HAP-1 (cell line): ENCODE measurements around the gene KLK10.
"Not testable (repeated sequence)": the region's sequence is repeated elsewhere in the genome, so short reads cannot be mapped to it uniquely, and the experiment has no call there.

Source experiments
- DNase-seq, 2 experiments: peaks; one replicate each; pipeline ENCODE4 v3.0.0-alpha.2; 2016 to 2020; ENCODE audit warnings: low spot score in 2 of 2
- H3K27me3 ChIP-seq: fragments of 250-450 bp; sonication (Bioruptor Pico); 2 replicates; pipeline ENCODE4 v1.5.1; 2020; ENCODE audit warnings: low read depth, mild to moderate bottlenecking, moderate library complexity
- H3K36me3 ChIP-seq: fragments of 250-450 bp; sonication (Bioruptor Pico); replicated peaks from 2 replicates; pipeline ENCODE4 v1.5.1; 2020; ENCODE audit warnings: mild to moderate bottlenecking
- H3K4me1 ChIP-seq: fragments of 250-450 bp; sonication (Bioruptor Pico); 2 replicates; pipeline ENCODE4 v1.5.1; 2020; ENCODE audit warnings: mild to moderate bottlenecking
- H3K4me3 ChIP-seq: fragments of 250-450 bp; sonication (Bioruptor Pico); 2 replicates; pipeline ENCODE4 v1.5.1; 2020; ENCODE audit warnings: mild to moderate bottlenecking, moderate library complexity
- H3K9me3 ChIP-seq: fragments of 250-450 bp; sonication (Bioruptor Pico); 2 replicates; pipeline ENCODE4 v1.5.1; 2020; ENCODE audit warnings: mild to moderate bottlenecking, moderate library complexity
- in situ Hi-C: fragments of 300-500 bp; cut with MboI; formaldehyde crosslinking; loops from 3 replicates; pipeline ENCODE4 v1.14.3; 2020; ENCODE audit warnings: low sequenced_read_pairs, inconsistent platforms, mixed read lengths

Gene KLK10

GRCh38 chr19:51002542-51003311, 16.8 kb downstream of the KLK10 start:
- H3K4me3 ChIP-seq: no peak overlapping the region
- H3K4me1 ChIP-seq: no peaks in the 10 kb centered on the region
- in situ Hi-C loops: no loop called here
- H3K9me3 ChIP-seq: no peaks in the 10 kb centered on the region
- DNase-seq: peak in 1 of 2 experiments; percentile 59
- no peaks in the 10 kb centered on the region for H3K36me3 ChIP-seq
- H3K27me3 ChIP-seq: peaks cover 4% of the 10 kb centered on the region; the same call in 1 of the 2 replicates

GRCh38 chr19:51002089-51002532, 17.4 kb downstream of the KLK10 start:
- in situ Hi-C loops: no loop called here
- Histone ChIP-seq H3K4me3 (no peak overlapping the region), H3K36me3 (no peaks in the 10 kb centered on the region), H3K27me3 (peaks cover 4% of the 10 kb centered on the region; the same call in 1 of the 2 replicates), H3K4me1 (no peaks in the 10 kb centered on the region), H3K9me3 (no peaks in the 10 kb centered on the region)
- DNase-seq: no peak

DNA sequence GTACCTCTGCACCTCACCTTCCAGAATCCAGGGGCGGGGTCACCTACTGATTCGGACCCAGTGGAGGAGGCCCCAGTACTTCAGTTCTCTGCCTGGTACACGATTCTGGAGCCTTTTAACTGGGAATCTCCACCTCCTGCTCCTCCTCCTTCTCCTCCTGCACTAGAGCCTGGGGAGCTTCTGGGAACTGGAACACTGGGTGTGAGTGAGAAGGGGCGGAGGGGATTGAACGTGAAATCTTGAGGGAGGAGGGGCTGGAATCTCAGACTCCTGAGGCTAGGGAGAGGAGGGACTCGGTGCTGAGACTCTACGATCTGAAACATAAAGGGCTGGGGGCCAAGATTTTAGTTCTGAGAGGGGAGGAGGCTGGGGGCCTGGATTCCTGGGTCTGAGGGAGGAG, 18.0 kb downstream of the KLK10 start, which contains the start of gene KLK8:
KLK8 (minus strand) TSS at position 90 of the 400 bp plus-strand sequence. CDS start 437 bp downstream, outside the sequence.
- no peak within 1 kb of the TSS for H3K4me3 ChIP-seq

GRCh38 chr19:51000981-51001380, 18.5 kb downstream of the KLK10 start:
- no peaks in the 10 kb centered on the region for H3K9me3 ChIP-seq
- H3K27me3 ChIP-seq: no peaks in the 10 kb centered on the region; the same call in 1 of the 2 replicates
- in situ Hi-C loops: no loop called here
- H3K4me3 ChIP-seq: no peak overlapping the region
- H3K36me3 ChIP-seq: no peaks in the 10 kb centered on the region
- no peaks in the 10 kb centered on the region for H3K4me1 ChIP-seq
- no peak for DNase-seq

More for the DNA sequence above, 18.0 kb downstream of the KLK10 start, which contains the start of gene KLK8:
- DNase-seq: no peak
- H3K4me1 ChIP-seq: no peaks in the 10 kb centered on the region
- H3K27me3 ChIP-seq: peaks cover 3% of the 10 kb centered on the region; the same call in 1 of the 2 replicates
- H3K36me3 ChIP-seq: no peaks in the 10 kb centered on the region
- in situ Hi-C loops: no loop called here
- H3K9me3 ChIP-seq: no peaks in the 10 kb centered on the region

DNA sequence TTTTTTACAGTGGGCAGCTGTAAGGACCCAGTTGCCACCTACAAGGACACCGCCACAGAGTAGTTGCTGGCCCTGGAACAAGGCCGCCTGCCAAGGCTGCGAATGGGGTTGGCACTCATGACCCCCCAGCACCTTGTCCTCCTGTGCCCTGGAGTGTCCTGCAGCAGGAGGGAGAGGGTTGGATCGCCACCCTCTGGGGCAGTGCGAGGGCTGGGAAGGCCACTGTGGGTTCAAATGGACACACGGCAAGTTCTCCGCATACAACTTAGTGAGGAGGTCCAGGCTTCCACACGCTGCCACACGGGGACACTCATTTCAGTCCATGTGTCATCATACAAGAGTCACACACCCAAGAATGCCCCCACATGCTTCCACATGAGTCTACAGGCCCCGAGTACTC, 19.1 kb downstream of the KLK10 start:
- H3K27me3 ChIP-seq: no peaks in the 10 kb centered on the region; the same call in 1 of the 2 replicates
- no peak for DNase-seq
- no peaks in the 10 kb centered on the region for H3K4me1 ChIP-seq
- H3K36me3 ChIP-seq: no peaks in the 10 kb centered on the region
- in situ Hi-C loops: no loop called here
- H3K4me3 ChIP-seq: no peak overlapping the region
- H3K9me3 ChIP-seq: no peaks in the 10 kb centered on the region

DNA sequence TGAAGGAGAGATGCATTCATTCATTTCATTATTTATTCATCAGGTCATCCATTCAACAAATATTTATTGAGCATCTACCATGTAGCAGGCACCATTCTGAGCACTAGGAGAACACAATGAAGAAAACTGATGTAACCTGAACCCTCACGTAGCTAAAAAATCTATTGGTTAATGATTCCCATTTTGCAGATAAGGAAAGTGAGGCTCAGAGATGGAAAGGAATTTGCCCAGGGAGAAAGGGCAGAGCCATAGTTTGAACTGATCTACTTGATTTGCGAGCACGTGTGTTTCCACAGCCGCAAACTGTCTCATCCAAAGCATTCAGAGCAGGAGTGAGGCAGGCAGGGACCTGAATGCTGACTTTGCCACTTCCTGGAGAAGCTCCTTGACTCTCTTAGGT, 20.8 kb downstream of the KLK10 start:
- H3K4me1 ChIP-seq: no peaks in the 10 kb centered on the region
- in situ Hi-C loops: no loop called here

DNA sequence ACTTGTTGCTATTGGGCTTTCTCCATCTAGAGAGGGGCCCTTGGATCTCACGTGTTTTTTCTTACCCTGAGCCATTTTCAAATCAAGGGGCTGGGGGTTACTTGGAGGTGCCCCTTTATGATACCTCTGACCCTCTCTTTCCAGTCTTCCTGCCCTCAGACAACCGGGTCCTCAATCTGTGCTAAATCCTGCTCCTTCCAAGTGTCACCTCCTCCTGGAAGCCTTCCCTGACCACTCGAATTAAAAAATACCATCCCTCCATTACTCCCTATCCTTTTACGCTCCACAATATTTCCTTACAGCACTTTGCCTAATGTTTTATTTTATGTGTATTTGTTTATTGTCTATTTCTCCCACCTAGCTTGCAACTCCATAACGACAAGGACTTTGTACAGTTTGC, 21.4 kb downstream of the KLK10 start:
- in situ Hi-C loops: no loop called here
- no peaks in the 10 kb centered on the region for H3K36me3 ChIP-seq
- H3K27me3 ChIP-seq: no peaks in the 10 kb centered on the region
- no peaks in the 10 kb centered on the region for H3K4me1 ChIP-seq
- DNase-seq: no peak
- H3K9me3 ChIP-seq: no peaks in the 10 kb centered on the region; the same call in 1 of the 2 replicates
- H3K4me3 ChIP-seq: no peak overlapping the region

More for the DNA sequence above, 20.8 kb downstream of the KLK10 start:
- DNase-seq: no peak
- no peak overlapping the region for H3K4me3 ChIP-seq
- H3K27me3 ChIP-seq: no peaks in the 10 kb centered on the region
- no peaks in the 10 kb centered on the region; the same call in 1 of the 2 replicates for H3K9me3 ChIP-seq
- H3K36me3 ChIP-seq: no peaks in the 10 kb centered on the region

DNA sequence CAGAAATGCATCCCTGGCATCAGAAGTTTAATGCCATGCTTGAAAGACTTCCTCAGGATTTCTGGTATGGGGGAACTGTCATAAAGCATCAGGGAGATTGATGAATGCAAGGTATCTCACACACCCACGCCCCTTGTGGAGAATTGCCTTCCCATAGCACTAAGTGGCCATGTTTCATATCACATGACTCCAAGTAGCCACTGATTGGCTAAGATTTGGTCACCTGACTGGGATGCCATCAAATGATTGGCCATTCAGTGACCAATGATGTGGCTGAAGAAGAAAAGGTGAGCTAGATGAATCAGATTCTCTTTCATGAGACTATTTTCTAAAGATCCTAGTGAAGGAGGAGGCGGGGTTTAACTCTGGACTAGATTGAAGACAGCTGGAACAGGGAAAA, 25.4 kb downstream of the KLK10 start:
- no peaks in the 10 kb centered on the region for H3K4me1 ChIP-seq
- no peak overlapping the region for H3K4me3 ChIP-seq
- H3K36me3 ChIP-seq: no peaks in the 10 kb centered on the region
- no peaks in the 10 kb centered on the region for H3K27me3 ChIP-seq
- DNase-seq: no peak
- no peaks in the 10 kb centered on the region; the same call in 1 of the 2 replicates for H3K9me3 ChIP-seq
- in situ Hi-C loops: no loop called here

GRCh38 chr19:50992666-50993035, 26.9 kb downstream of the KLK10 start:
- Histone ChIP-seq H3K27me3 (no peaks in the 10 kb centered on the region), H3K9me3 (no peaks in the 10 kb centered on the region; the same call in 1 of the 2 replicates), H3K4me1 (no peaks in the 10 kb centered on the region), H3K4me3 (no peak overlapping the region), H3K36me3 (no peaks in the 10 kb centered on the region)
- in situ Hi-C loops: no loop called here
- no peak for DNase-seq

GRCh38 chr19:50984416-50984815, 35.1 kb downstream of the KLK10 start:
- H3K9me3 ChIP-seq, H3K36me3 ChIP-seq, DNase-seq, in situ Hi-C loops, H3K27me3 ChIP-seq, H3K4me1 ChIP-seq, H3K4me3 ChIP-seq: not testable (repeated sequence)

- DNase-seq: no peak
- H3K4me1 ChIP-seq: no peaks in the 10 kb centered on the region
- H3K27me3 ChIP-seq: 0 out of 2 replicates have a peak, but pooled peaks cover 8% of the 10 kb centered on the region
- in situ Hi-C loops: no loop called here
- no peak within 1 kb of the TSS for H3K4me3 ChIP-seq
- no peaks in the 10 kb centered on the region for H3K36me3 ChIP-seq
- H3K9me3 ChIP-seq: no peaks in the 10 kb centered on the region
Observed at GRCh38 chr19:50983625-50984292, 35.8 kb downstream of the KLK10 start, which contains the start of gene KLK7. Gene KLK7 (minus strand): TSS chr19:50983917. CDS start chr19:50982399, 1,518 bp downstream.

DNA sequence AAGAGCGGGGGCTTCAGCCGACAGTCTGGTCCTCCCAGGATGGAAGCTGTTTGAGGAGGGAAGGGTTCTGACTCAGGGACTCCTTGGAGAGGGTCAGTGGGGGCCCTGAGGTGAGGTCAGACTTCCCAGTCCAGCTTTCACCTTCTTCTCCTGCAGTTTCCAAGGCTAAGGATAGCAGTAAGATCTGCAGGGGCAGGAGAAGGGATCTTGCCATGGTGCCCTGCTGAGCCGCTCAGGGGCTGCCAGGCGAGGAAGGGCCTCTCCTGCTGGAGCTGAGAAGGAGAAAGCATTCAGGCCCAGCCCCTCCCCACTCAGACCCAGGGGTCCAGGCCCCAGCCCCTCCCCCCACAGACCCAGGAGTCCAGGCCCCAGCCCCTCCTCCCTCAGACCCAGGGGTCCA, 37.3 kb downstream of the KLK10 start:
- no peak for DNase-seq
- H3K4me1 ChIP-seq: no peaks in the 10 kb centered on the region
- in situ Hi-C loops: no loop called here
- no peaks in the 10 kb centered on the region for H3K36me3 ChIP-seq
- H3K4me3 ChIP-seq: no peak overlapping the region
- 0 out of 2 replicates have a peak, but pooled peaks cover 8% of the 10 kb centered on the region for H3K27me3 ChIP-seq
- no peaks in the 10 kb centered on the region for H3K9me3 ChIP-seq

- Histone ChIP-seq H3K36me3 (no peaks in the 10 kb centered on the region), H3K4me1 (no peaks in the 10 kb centered on the region), H3K27me3 (0 out of 2 replicates have a peak, but pooled peaks cover 8% of the 10 kb centered on the region), H3K4me3 (no peak overlapping the region), H3K9me3 (no peaks in the 10 kb centered on the region)
- DNase-seq: no peak
- in situ Hi-C loops: no loop called here
Observed at GRCh38 chr19:50981587-50982146, 37.8 kb downstream of the KLK10 start.

GRCh38 chr19:50980208-50980607, 39.3 kb downstream of the KLK10 start:
- no peaks in the 10 kb centered on the region for H3K27me3 ChIP-seq
- DNase-seq: no peak
- no peaks in the 10 kb centered on the region for H3K9me3 ChIP-seq
- no peaks in the 10 kb centered on the region for H3K4me1 ChIP-seq
- in situ Hi-C loops: no loop called here
- no peaks in the 10 kb centered on the region for H3K36me3 ChIP-seq
- H3K4me3 ChIP-seq: no peak overlapping the region
